HG03095 (cell line): ENCODE results near the gene RNF111.

ENCODE experiments used
- ATAC-seq: cut with Tn5 transposase; IDR thresholded peaks from one replicate; pipeline ENCODE4 v1.9.1; 2021; ENCODE audit warnings: moderate library complexity; ENCODE audit not compliant: unreplicated experiment

Gene RNF111

DNA sequence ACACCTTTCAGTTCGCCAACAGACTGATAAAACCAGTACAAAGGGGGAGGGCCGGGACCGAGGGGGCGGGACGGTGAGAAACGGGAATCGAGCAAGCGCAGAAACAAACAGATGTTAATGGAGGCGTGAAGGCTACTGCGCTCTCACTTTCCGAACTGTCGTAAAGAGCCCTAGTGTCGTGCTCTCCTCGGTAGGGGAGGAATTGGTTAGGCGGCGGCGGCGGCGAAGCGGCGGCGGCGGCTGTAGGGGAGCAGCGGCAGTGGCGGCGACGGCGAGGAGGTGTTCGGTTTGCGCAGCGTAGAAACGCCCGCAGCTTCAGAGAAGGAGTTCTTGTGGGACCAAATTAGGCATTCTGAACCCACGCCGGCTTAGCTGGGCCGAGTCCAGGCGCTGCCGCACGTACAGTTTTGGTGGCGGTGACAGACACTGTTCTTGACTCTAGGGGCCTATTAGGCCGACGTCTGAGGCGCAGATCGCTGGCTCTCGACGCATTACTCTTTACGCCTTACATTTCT lies at the start of gene RNF111:
Gene RNF111, plus strand, starts transcription at position 173 of the 515 bp plus-strand sequence. CDS start 43,160 bp downstream, outside the sequence.
- peak; percentile 58 for ATAC-seq

DNA sequence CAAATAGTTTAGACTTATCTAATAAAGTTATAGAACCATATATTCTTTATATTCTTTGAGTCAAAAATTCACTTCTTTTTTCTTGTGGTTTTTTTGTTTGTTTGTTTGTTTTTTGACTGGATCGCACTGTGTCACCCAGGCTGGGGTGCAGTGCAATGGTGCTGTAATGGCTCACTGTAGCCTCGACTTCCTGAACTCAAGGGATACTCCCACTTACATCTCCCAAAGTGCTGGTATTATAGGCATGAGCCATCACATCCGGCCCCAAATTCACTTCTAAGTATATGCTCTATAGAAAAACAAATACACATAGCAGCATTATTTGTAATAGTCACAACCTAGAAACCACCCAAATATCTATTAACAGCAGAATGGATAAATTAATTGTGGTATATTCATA lies 40.3 kb upstream of the RNF111 start:
- no peak for ATAC-seq

DNA sequence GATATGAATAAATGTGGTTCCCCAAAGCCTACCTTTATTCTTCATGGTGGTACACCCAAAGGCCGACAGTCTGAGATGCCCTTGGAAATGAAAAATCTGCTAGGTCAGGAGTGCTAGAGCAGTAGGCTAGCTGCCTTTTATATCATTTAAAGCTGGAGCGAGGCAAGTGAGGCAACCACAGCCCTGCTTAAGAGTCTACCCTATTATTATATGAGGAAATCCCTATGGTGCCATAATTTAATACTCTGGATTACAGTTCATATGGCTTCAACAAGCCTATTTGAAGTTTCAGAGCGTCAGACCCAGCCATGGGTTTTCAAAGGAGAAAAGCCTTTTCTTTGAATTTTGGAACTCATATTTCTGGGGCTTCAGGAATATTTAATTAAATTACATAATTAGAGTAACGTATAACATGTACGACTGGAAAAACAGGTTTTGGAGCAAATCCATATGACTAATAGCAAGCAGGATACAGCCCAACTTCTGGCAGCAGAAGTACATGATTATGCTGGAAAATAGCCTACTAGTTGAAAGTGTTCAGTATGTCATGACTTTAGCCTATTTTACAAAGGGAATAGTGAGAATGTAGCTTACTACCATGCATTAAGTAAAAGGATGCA lies 36.0 kb upstream of the RNF111 start:
- ATAC-seq: no peak

DNA sequence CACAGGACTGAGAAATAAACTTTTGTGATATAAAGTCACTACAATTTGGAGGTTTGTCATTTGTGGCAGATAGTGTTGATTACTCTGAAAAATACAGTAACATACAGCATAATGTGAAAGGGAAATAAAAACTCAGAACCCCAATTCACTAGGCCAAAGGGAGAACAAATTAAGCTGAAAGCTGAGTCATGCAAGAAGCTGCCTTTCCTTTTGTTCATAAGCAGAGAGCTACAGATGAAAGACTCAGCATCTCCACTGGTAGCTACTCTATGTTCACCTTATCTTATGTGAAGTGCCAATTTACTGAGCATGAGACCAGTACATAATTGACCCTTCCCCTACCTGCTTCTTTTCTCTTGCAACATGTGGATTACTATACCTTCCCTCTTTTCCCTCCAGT lies 34.7 kb upstream of the RNF111 start:
- no peak for ATAC-seq

DNA sequence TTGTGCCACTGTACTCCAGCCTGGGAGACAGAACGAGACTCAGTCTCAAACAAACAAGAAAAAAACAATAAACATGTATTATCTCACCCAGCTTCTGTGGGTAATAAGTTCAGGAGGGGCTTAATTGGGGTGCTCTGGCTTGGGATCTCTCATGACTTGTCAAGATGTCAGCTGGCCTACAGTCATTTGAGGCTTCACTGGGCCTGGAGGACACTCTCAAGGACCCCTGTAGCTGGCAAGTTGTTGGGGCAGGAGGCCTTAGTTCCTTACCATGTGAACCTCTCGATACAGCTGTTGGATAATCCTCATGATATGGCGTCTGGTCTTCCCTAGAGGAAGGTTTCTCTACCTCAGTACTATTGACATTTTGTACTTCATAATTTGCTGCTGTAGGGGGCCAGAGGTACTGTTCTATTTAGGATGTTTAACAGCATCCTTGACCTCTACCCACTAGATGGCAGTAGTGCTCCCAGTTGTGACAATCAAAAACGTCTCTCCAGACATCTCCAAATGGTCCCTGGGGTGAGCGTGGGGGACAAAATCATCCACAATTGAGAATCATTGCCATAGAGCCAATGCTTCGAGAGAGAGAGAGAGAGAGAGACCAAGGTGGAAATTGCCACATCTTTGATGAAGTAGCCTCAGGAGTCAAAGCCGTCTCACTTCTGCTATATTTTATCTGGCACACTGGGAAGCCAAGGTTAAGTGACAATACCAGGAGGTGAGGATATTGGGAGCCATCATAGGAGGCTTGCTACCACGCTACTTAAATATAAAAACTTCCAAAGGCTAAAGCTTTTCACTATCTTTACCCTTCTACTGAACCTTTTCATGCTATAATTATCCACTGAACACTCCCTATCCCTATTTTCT lies 30.1 kb upstream of the RNF111 start:
- no peak for ATAC-seq

DNA sequence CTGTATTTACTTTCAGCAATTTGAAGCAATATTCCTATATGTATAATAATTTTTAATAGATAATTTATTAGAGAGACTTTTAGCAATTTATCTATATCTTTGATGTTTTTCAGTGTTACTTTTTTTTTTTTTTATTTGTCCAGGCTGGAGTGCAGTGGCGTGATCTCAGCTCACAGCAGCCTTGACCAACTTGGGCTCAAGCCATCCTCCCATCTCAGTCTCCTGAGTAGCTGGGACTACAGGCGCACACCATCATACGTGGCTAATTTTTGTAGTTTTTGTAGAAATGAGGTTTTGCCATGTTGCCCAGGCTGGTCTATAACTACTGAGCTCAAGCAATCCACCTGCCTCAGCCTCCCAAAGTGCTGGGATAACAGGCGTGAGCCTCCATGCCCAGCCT lies 28.7 kb upstream of the RNF111 start:
- ATAC-seq: no peak

DNA sequence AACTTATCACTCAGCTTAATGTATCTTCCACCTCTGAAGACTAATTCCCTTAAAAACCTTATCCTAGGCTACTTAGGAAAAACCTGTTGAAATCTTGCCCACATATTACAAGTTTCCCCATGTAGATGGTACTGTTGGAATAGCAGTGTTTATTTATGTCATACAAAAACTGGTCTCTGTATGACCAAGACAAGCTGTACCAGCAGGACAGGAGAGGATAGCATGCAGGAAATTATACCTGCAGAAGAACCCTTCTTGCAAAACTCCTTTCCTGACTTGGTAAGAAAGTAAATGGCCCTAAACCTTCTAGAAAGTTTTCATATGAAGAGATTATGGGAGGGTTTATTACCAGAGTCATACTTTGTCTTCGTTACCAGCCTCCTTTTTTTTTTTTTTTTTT lies 25.3 kb upstream of the RNF111 start:
- no peak for ATAC-seq

DNA sequence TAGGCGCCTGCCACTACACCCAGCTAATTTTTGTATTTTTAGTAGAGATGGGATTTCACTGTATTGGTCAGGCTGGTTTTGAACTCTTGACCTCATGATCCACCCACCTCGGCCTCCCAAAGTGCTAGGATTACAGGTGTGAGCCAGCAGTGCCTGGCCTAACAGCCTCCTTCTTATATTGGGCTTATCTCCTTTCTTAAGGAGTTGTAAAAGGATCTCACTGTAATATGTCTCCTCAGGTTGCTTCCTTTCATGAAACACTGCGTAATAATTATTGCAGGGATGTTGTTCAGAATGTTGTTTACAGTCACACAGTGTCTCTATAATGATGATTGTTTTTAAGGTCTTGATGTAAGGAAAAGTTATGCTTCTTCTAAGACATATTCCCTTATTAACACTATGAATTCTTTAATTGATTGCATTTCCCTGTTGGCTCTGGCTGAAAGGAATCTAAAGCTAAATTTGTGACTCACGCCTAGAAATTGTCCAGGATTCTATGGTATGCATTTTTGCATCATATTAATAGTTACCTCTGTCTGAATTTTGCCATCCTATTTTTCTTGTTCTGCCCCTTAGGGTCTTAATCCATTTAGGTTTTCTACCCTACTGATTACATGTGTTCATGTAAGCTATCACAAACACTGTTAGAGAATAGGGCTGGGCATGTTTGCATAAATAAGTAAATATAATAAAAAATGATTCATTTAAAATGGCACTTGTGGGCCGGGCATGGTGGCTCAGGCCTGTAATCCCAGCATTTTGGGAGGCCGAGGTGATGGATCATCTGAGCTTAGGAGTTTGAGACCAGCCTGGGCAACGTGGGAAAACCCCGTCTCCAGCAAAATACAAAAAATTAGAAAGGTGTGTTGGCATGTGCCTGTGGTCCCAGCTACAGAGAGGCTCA lies 24.5 kb upstream of the RNF111 start:
- no peak for ATAC-seq

DNA sequence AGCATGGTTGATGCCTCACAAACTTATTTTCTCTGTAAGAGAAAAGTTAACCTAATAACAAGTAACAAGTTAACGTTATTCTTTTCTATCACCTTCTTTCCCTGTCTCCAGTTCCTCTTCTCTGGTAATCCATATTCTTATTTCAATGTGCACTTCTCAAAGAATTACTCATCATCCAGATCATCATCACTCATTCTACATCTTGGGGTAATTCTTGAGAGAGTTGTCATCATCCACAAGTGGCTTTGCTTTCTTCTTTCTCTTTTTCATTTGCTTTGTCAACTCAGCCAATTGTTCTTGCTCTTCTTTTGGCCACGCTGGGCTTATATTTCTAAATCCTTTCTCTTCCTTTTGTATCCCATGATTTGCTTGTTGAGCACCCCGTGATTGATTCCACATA lies 20.8 kb upstream of the RNF111 start:
- ATAC-seq: no peak

DNA sequence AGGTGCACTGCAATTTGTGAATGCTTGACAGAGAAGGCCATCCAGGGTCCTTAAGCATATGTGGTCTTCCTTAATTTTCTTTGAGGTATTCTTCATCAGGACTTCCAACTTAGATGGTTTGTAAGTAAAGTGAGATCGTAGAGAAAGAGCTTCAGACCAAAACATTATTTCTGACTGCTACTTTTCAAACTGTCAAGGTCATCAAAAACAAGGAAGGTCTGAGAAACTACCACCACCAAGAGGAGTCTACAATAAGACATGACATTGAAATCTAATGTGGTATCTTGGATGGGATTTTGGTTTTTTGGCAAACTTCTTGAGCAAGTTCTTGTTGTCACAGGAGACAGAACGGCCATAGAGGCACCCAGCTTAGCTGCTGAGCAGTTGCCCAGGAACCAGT lies 20.0 kb upstream of the RNF111 start:
- no peak for ATAC-seq

DNA sequence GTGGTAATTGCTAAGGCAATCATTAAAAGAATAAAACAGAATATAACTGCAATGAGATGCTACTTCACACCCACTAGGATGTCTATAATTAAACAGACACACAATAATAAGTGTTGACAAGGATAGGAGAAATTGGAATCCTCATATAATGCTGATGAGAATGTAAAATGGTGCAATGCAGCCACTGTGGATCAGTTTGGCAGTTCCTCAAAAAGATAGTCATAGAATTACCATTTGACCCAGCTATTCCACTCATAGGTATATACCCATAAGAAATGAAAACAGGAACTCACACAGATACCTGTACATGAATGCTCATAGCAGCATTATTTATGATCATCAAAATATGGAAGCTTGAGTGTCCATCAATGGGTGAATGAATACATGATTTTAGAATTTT lies 9.6 kb upstream of the RNF111 start:
- ATAC-seq: no peak

DNA sequence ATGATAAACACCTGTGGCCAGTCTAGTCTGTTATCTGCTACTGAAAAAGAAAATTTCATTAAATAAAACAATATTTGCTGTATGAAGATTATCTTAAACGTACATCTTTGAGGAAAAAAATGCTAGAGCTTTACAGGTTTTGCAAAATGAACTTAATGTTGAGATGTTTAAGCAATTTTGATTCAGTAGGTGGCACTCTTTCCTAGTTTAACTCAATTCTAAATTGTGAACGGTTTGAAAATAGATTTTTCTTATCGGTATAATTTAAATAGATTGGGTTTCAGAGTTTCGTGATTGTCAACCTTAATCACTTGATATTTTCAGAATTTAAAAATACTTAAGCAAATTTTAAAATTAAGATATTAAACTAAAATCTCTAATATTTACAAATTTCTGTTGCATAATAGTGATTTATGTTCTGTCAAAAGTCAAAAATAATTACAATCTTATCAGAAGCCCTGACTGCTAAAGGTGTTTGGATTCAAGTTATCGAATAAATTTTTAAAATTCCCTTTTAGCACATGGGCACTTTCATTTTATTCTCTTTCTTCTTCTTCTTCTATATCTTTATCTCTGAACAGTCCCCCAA lies 7.0 kb upstream of the RNF111 start:
- ATAC-seq: no peak

DNA sequence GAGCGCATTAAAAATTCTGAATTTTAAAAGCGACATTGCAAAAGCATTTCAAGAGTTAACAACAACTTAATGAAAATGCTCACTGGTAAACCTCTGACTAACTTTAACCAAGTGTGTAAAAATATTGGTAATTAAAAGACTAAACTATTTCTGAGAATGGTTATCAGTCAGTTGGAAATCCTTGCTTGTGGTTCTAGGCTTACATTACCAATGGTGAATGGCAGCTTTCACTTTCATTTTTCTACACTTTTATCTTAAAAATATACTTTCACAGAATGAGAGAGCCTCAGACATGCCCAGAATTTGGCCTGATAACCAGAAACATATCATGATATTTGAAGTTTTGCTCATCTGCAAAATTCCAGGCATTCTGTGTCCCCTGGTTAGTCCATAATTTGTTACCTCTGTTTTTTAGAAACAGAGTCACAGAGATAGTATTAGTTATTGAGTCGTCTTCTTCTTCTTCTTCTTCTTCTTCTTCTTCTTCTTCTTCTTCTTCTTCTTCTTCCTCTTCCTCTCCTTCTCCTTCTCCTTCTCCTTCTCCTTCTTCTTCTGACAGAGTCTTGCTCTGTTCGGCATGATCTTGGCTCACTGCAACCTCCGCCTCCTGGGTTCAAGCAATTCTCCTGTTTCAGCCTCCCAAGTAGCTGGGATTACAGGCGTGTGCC lies 5.5 kb upstream of the RNF111 start:
- no peak for ATAC-seq

DNA sequence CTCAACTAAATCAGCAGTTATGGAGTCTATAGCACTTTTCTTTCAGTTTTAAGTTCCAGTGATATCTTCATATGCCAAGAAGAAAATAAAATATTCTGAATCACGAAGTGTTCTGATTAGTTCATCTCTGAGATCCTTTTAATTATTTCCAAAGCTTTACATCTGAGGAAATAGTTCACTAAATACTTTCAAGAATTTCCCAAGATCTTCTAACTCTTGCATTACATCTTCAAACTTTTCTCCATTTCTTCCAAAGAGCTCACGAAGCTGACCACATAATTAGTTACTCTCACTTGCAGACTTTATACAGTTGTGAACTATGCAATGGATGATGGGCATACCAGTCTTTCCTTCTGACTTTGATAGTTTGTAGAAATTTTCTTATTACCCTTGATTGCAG lies 4.2 kb upstream of the RNF111 start:
- no peak for ATAC-seq

DNA sequence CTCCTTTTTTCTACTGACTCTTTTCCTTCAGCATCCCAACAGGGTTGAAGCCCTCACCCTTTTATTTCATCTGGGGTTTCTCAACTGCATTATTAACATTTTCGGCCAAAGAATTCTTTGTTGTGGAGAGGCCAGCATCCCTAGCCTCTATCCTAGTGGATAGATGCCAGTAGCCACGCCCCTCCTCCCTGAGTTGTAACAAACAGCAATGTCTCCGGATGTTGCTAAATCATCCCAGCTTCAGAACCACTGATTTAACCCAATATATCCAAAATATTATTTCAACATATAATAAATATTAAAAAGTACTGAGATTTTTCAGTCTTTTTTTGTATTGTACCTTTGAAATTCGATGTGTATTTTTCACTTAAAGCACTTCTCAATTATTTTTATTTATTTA lies 2.0 kb upstream of the RNF111 start:
- ATAC-seq: no peak

DNA sequence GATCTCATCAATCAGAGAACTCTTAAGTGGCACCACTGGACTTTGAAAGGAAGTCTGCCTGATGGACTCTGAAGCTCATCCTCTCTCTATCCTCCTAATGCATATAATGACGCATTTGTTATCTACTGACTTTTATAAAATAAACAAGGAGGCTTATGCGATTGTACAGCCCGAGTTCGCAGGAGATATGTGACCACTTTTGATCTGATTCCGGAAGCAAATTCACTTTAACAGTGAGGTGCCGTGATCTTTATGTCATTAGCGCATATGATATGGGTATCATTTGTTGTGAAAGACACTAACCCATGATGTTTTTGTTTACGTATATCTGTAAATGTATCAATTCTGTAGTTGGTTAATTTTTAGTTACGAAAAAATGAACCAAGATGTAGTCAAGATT lies 427 bp upstream of the RNF111 start:
- ATAC-seq: no peak

DNA sequence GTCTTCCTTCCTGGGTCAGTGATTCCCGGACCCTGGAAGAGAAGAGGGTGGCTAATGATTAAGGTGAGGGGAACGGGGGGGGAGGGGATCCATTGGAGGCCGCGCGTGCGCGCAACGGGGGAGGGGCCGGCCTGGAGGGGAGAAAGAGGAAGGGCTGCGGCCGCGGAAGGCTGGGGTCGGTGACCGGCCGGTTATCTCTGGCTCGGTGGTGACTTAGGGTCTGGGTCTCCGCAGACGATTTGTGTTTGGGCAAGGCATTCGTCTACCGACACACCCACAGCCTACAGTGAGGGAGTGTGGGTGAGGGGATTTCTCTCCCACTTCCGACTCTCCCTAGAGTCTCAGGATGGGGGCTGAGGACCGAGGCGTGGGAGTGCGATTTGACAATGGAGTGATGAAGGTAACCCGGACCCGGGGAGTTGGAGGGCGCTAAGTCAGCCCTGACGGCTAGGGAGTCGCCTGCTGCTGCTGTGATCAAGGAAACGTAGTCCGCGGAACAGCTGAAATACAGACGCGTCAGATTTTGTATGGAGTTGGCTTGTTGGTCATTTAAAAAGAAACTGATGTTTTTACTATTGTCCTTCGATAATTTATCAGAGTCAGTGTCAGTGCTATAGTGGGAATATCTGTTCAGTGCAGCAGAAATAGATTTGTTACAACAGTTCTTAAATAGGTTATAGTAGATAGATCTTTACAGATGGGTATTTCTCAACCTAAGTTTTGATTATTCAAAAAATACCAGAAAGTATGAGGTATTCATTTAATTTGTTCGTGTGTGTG lies 733 bp downstream of the RNF111 start:
- ATAC-seq: peak; percentile 41

DNA sequence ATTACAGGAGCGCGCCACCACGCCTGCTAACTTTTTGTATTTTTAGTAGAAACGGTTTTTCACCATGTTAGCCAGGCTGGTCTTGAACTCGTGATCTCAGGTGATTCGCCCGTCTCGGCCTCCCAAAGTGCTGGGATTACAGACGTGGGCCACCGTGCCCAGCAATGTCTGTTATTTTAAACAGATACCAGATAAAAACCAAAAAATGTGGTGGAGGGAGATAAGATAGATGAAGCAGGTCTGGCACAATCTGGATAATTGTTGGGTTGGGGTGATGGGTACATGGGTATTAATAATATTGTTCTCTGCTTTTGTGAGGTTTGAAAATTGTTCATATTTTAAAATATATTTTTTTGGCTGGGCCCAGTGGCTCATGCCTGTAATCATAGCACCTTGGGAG lies 4.7 kb downstream of the RNF111 start:
- ATAC-seq: no peak

DNA sequence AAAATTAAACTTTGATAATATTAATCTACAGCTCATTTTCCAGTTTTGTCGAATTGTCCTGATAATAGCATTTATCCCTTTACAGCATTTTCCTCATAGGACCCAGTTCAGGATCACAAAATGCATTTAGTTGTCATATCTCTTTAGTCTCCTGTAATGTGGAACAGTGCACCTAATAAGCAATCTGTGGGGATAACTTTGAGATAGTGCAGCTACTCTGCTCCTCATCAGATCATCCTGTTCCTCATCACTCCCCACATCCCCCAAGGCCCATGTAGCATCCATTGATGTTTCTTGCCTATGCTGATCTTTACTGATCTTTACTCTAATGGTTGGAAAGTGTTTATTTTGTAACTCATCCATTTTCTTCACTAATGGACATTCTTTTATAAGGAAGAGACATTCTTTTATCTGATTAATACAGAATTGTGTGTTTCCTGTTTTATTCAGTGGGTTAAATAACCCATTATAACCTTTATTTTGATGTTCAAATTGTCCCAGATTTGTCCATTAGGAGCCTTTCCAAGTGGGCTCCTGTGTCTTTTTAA lies 7.5 kb downstream of the RNF111 start:
- no peak for ATAC-seq
